GM23338 (cell line): Measurements from ENCODE around the gene CENPK. TPM values are rescaled to one million over a fixed set of nuclear protein-coding genes. Genes with fewer than 3 reads are reported as not detected.
"Not testable (repeated sequence)": the region's sequence is repeated elsewhere in the genome, so short reads cannot be mapped to it uniquely, and the experiment has no call there.

Experiments
- ATAC-seq: fragments of 200-7000 bp; cut with Tn5 transposase; 3 replicates; pipeline ENCODE4 v1.9.1; 2020
- DNase-seq: peaks from one replicate; pipeline ENCODE4 v3.0.0-alpha.2; 2015; ENCODE audit warnings: low spot score
- H2AFZ ChIP-seq: fragments of 200-600 bp; sonication (generic); 2 replicates; pipeline ENCODE4 v1.8.0; 2016; ENCODE audit warnings: antibody characterized with exemption, mild to moderate bottlenecking, moderate library complexity
- H3F3A ChIP-seq: fragments of 200-600 bp; sonication (generic); replicated peaks from 2 replicates; pipeline ENCODE4 v1.8.0; 2017; ENCODE audit warnings: antibody characterized with exemption, mixed run types, low read depth
- H3K27ac ChIP-seq: fragments of 200-600 bp; sonication (generic); 2 replicates; pipeline ENCODE4 v1.6.1; 2016; ENCODE audit warnings: low read depth
- H3K27me3 ChIP-seq: fragments of 200-600 bp; sonication (generic); 2 replicates; pipeline ENCODE4 v1.8.0; 2016; ENCODE audit warnings: mild to moderate bottlenecking, mixed run types, moderate library complexity; ENCODE audit not compliant: insufficient read depth
- H3K36me3 ChIP-seq: fragments of 200-600 bp; sonication (generic); 2 replicates; pipeline ENCODE4 v1.8.0; 2016; ENCODE audit warnings: mild to moderate bottlenecking; ENCODE audit not compliant: insufficient read depth
- H3K4me1 ChIP-seq: fragments of 200-600 bp; sonication (generic); 2 replicates; pipeline ENCODE4 v1.8.0; 2016; ENCODE audit warnings: mild to moderate bottlenecking, moderate library complexity; ENCODE audit not compliant: insufficient read depth
- H3K4me2 ChIP-seq: fragments of 200-600 bp; sonication (generic); 2 replicates; pipeline ENCODE4 v1.7.1; 2017; ENCODE audit warnings: mixed run types
- H3K4me3 ChIP-seq: fragments of 200-600 bp; sonication (generic); 2 replicates; pipeline ENCODE4 v1.6.1; 2016; ENCODE audit warnings: mixed run types
- H3K79me2 ChIP-seq: fragments of 200-600 bp; sonication (generic); replicated peaks from 2 replicates; pipeline ENCODE4 v1.8.0; 2017; ENCODE audit warnings: mild to moderate bottlenecking; ENCODE audit not compliant: insufficient read depth
- H3K9me2 ChIP-seq: fragments of 200-600 bp; sonication (generic); 2 replicates; pipeline ENCODE4 v1.8.0; 2017; ENCODE audit not compliant: insufficient read depth
- H4K20me1 ChIP-seq: fragments of 200-600 bp; sonication (generic); replicated peaks from 2 replicates; pipeline ENCODE4 v1.8.0; 2017; ENCODE audit warnings: mild to moderate bottlenecking; ENCODE audit not compliant: insufficient read depth
- H3K27ac Mint-ChIP-seq: 2 replicates; pipeline ENCODE4 v1.8.0; 2020; ENCODE audit warnings: inconsistent platforms, mild to moderate bottlenecking, moderate library complexity, mixed read lengths
- H3K27me3 Mint-ChIP-seq: 3 replicates; pipeline ENCODE4 v1.8.0; 2022; ENCODE audit warnings: low read depth, mild to moderate bottlenecking, moderate library complexity, mixed read lengths, inconsistent platforms; ENCODE audit not compliant: insufficient read depth, poor library complexity
- H3K36me3 Mint-ChIP-seq: 3 replicates; pipeline ENCODE4 v1.8.0; 2021; ENCODE audit warnings: low read depth, mild to moderate bottlenecking, inconsistent platforms, moderate library complexity, mixed read lengths
- H3K4me1 Mint-ChIP-seq: 3 replicates; pipeline ENCODE4 v1.8.0; 2020; ENCODE audit warnings: mild to moderate bottlenecking, inconsistent platforms, mixed read lengths
- H3K4me3 Mint-ChIP-seq: 3 replicates; pipeline ENCODE4 v1.8.0; 2021; ENCODE audit warnings: moderate library complexity, mild to moderate bottlenecking, inconsistent platforms, mixed read lengths
- H3K9me3 Mint-ChIP-seq: 3 replicates; pipeline ENCODE4 v1.8.0; 2020; ENCODE audit warnings: moderate library complexity, mild to moderate bottlenecking, inconsistent platforms, mixed read lengths
- CREB1 ChIP-seq: fragments of 250-450 bp; sonication (Bioruptor Pico); IDR thresholded peaks from 2 replicates; pipeline ENCODE4 v1.5.0; 2020; ENCODE audit warnings: low read depth, mild to moderate bottlenecking, moderate library complexity
- EZH2 ChIP-seq: fragments of 200-600 bp; sonication (generic); IDR thresholded peaks from one replicate; pipeline ENCODE4 v1.8.0; 2017; ENCODE audit warnings: antibody characterized with exemption, mild to moderate bottlenecking, low read depth; ENCODE audit not compliant: unreplicated experiment
- JUNB ChIP-seq: IDR thresholded peaks from one replicate; pipeline ENCODE4 v1.6.1; 2016; ENCODE audit warnings: antibody characterized with exemption; ENCODE audit not compliant: unreplicated experiment
- ZNF331 ChIP-seq: fragments of 250-450 bp; sonication (Bioruptor Pico); IDR thresholded peaks from 2 replicates; pipeline ENCODE4 v1.5.0; 2020; ENCODE audit warnings: low read depth, mild to moderate bottlenecking, moderate library complexity
- polyA plus RNA-seq: library from polyadenylated mRNA; unstranded; fragments of >200 nt; fragmentation: Nextera tagmentation; extraction: Ambion mirVana; gene quantifications from 2 replicates; pipeline ENCODE4 v1.2.1, GENCODE V29; 2016
- total RNA-seq: library from RNA; depleted of rRNA; stranded (reverse); fragments of >200 nt; shearing (Covaris generic); gene quantifications from 2 replicates; pipeline ENCODE4 v1.2.3, GENCODE V29; 2014
- TF ChIP-seq, protein P1 (sequence below), 2 experiments: fragments of 200-600 bp in 1 of 2; sonication (generic) in 1 of 2; conservative IDR thresholded peaks; 2 replicates each; pipeline versions ENCODE4 v1.5.1 to v1.6.1; 2016 to 2017; ENCODE audit warnings: antibody characterized with exemption in 2 of 2, low read depth in 2 of 2, mild to moderate bottlenecking in 2 of 2, moderate library complexity in 1 of 2
- TF ChIP-seq, protein P2 (sequence below): fragments of 250-450 bp; sonication (Bioruptor Pico); IDR thresholded peaks from 2 replicates; pipeline ENCODE4 v1.5.0; 2020; ENCODE audit warnings: mild to moderate bottlenecking, moderate library complexity

Gene CENPK
- total and polyA plus RNA-seq, 2 experiments from 2014 or later, result 50.2 to 137 TPM

DNA sequence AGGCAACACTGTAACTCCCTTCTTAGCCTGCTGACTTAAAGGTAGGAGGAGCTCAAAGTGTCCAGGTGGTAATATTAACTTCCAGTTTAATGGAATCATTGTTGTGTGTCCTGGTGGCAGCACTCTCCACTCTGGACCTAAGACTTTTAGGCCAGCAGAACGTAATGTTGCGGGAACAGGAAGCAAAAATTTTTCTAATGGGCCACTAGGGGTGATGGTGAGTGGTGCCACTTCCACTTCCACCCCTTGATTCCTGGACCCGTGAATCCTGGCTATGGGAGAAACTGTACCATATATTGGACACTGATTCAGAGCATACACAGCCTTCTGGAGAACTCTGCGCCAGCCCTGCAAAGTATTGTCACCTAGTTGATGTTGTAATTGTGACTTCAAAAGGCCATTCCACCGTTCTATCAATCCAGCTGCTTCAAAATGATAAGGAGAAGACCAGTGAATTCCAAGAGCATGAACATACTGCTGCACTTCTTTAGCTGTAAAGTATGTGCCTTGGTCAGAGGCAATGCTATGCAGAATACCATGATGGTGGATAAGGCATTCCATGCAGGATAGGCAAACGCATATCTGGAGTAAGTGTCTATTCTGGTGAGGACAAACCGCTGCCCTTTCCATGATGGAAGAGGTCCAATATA lies 74.8 kb downstream of the CENPK start:
- H3K9me2 ChIP-seq, ATAC-seq, H3K4me2 ChIP-seq, H3K4me1 Mint-ChIP-seq, H3K36me3 ChIP-seq, H3K4me1 ChIP-seq, H3F3A ChIP-seq, H3K36me3 Mint-ChIP-seq, H3K9me3 Mint-ChIP-seq, H3K27ac Mint-ChIP-seq, H3K27me3 Mint-ChIP-seq, H3K4me3 Mint-ChIP-seq, H4K20me1 ChIP-seq, H3K4me3 ChIP-seq, H3K27me3 ChIP-seq, H3K79me2 ChIP-seq, H2AFZ ChIP-seq, H3K27ac ChIP-seq: not testable (repeated sequence)
- TF ChIP-seq, protein P1, sequence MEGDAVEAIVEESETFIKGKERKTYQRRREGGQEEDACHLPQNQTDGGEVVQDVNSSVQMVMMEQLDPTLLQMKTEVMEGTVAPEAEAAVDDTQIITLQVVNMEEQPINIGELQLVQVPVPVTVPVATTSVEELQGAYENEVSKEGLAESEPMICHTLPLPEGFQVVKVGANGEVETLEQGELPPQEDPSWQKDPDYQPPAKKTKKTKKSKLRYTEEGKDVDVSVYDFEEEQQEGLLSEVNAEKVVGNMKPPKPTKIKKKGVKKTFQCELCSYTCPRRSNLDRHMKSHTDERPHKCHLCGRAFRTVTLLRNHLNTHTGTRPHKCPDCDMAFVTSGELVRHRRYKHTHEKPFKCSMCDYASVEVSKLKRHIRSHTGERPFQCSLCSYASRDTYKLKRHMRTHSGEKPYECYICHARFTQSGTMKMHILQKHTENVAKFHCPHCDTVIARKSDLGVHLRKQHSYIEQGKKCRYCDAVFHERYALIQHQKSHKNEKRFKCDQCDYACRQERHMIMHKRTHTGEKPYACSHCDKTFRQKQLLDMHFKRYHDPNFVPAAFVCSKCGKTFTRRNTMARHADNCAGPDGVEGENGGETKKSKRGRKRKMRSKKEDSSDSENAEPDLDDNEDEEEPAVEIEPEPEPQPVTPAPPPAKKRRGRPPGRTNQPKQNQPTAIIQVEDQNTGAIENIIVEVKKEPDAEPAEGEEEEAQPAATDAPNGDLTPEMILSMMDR (conservative IDR thresholded peaks at IDR 0.05; ENCODE audit: low read depth in 2 of 2), result peak; percentile 17 to 29; a peak in 3 of 4 replicates
- DNase-seq, result peak; percentile 25

DNA sequence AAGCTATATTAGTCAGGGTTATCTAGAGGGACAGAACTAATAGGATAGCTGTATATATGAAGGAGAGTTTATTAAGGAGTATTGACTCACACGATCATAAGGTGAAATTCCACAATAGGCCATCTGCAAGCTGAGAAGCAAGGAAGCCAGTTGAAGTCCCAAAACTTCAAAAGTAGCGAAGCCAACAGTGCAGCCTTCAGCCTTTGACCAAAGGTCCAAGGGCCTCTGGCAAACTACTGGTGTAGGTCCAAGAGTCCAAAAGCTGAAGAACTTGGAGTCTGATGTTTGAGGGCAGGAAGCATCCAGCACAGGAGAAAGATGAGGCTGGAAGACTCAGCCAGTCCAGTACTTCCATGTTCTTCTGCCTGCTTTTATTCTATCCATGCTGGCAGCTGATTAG lies 76.2 kb downstream of the CENPK start:
- not testable (repeated sequence) for H3K4me2 ChIP-seq, H3K36me3 ChIP-seq, H3K4me3 ChIP-seq, H2AFZ ChIP-seq, H3K9me2 ChIP-seq, H3K4me3 Mint-ChIP-seq, H3K4me1 ChIP-seq, H3K9me3 Mint-ChIP-seq, ATAC-seq, H3F3A ChIP-seq, H3K27ac ChIP-seq, DNase-seq, H3K27ac Mint-ChIP-seq, H4K20me1 ChIP-seq, H3K36me3 Mint-ChIP-seq, H3K27me3 ChIP-seq, H3K79me2 ChIP-seq, H3K27me3 Mint-ChIP-seq
- peaks cover 12% of the 10 kb centered on the region; the same call in 2 of the 3 replicates for H3K4me1 Mint-ChIP-seq

DNA sequence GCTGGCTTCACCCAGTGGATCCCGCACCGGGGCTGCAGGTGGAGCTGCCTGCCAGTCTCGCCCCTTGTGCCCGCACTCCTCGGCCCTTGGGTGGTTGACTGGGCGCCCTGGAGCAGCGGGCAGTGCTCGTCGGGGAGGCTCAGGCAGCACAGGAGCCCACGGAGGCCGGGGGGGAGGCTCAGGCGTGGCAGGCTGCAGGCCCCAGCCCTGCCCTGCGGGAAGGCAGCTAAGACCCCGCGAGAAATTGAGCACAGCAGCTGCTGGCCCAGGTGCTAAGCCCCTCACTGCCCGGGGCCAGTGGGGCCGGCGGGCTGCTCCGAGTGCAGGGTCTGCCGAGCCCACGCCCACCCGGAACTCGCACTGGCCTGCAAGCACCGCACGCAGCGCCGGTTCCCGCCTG lies 77.6 kb downstream of the CENPK start:
- no peak overlapping the region for H3K4me2 ChIP-seq
- H3K27ac Mint-ChIP-seq, result no peak overlapping the region
- peaks cover 3% of the 10 kb centered on the region for H3K27me3 Mint-ChIP-seq
- ATAC-seq (no peak), DNase-seq (no peak)
- H3K4me3 Mint-ChIP-seq, result no peak overlapping the region
- H3K4me1 Mint-ChIP-seq, result peaks cover 17% of the 10 kb centered on the region; the same call in 2 of the 3 replicates
- no peaks in the 10 kb centered on the region; the same call in 2 of the 3 replicates for H3K36me3 Mint-ChIP-seq
- no peak overlapping the region for H3K4me3 ChIP-seq
- no peaks in the 10 kb centered on the region for H3K9me2 ChIP-seq
- H3K27me3 ChIP-seq, result no peaks in the 10 kb centered on the region
- H3K4me1 ChIP-seq, result peaks cover 13% of the 10 kb centered on the region
- no peak overlapping the region for H2AFZ ChIP-seq
- H3K9me3 Mint-ChIP-seq, result peaks cover 8% of the 10 kb centered on the region; the same call in 1 of the 3 replicates
- no peaks in the 10 kb centered on the region for H3K79me2 ChIP-seq
- no peaks in the 10 kb centered on the region for H4K20me1 ChIP-seq
- no peak overlapping the region for H3K27ac ChIP-seq
- H3K36me3 ChIP-seq, result no peaks in the 10 kb centered on the region
- H3F3A ChIP-seq, result 0 out of 2 replicates have a peak, but pooled peaks cover 2% of the 10 kb centered on the region
- TF ChIP-seq ZNF331 (no peak), CREB1 (CRISPR knock-in tag) (no peak), JUNB (no peak), EZH2 (no peak)
- TF ChIP-seq, protein P2, sequence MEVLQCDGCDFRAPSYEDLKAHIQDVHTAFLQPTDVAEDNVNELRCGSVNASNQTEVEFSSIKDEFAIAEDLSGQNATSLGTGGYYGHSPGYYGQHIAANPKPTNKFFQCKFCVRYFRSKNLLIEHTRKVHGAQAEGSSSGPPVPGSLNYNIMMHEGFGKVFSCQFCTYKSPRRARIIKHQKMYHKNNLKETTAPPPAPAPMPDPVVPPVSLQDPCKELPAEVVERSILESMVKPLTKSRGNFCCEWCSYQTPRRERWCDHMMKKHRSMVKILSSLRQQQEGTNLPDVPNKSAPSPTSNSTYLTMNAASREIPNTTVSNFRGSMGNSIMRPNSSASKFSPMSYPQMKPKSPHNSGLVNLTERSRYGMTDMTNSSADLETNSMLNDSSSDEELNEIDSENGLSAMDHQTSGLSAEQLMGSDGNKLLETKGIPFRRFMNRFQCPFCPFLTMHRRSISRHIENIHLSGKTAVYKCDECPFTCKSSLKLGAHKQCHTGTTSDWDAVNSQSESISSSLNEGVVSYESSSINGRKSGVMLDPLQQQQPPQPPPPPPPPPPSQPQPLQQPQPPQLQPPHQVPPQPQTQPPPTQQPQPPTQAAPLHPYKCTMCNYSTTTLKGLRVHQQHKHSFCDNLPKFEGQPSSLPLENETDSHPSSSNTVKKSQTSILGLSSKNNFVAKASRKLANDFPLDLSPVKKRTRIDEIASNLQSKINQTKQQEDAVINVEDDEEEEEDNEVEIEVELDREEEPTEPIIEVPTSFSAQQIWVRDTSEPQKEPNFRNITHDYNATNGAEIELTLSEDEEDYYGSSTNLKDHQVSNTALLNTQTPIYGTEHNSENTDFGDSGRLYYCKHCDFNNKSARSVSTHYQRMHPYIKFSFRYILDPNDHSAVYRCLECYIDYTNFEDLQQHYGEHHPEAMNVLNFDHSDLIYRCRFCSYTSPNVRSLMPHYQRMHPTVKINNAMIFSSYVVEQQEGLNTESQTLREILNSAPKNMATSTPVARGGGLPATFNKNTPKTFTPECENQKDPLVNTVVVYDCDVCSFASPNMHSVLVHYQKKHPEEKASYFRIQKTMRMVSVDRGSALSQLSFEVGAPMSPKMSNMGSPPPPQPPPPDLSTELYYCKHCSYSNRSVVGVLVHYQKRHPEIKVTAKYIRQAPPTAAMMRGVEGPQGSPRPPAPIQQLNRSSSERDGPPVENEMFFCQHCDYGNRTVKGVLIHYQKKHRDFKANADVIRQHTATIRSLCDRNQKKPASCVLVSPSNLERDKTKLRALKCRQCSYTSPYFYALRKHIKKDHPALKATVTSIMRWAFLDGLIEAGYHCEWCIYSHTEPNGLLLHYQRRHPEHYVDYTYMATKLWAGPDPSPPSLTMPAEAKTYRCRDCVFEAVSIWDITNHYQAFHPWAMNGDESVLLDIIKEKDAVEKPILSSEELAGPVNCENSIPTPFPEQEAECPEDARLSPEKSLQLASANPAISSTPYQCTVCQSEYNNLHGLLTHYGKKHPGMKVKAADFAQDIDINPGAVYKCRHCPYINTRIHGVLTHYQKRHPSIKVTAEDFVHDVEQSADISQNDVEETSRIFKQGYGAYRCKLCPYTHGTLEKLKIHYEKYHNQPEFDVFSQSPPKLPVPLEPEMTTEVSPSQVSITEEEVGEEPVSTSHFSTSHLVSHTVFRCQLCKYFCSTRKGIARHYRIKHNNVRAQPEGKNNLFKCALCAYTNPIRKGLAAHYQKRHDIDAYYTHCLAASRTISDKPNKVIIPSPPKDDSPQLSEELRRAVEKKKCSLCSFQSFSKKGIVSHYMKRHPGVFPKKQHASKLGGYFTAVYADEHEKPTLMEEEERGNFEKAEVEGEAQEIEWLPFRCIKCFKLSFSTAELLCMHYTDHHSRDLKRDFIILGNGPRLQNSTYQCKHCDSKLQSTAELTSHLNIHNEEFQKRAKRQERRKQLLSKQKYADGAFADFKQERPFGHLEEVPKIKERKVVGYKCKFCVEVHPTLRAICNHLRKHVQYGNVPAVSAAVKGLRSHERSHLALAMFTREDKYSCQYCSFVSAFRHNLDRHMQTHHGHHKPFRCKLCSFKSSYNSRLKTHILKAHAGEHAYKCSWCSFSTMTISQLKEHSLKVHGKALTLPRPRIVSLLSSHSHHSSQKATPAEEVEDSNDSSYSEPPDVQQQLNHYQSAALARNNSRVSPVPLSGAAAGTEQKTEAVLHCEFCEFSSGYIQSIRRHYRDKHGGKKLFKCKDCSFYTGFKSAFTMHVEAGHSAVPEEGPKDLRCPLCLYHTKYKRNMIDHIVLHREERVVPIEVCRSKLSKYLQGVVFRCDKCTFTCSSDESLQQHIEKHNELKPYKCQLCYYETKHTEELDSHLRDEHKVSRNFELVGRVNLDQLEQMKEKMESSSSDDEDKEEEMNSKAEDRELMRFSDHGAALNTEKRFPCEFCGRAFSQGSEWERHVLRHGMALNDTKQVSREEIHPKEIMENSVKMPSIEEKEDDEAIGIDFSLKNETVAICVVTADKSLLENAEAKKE (CRISPR knock-in tag), result no peak
